ENCODE results near the gene CTU2.
"Not testable (repeated sequence)": the region's sequence is repeated elsewhere in the genome, so short reads cannot be mapped to it uniquely, and the experiment has no call there.

Gene CTU2

GRCh38 chr16:88706229-88706964, at the start of gene CTU2, which contains the start of gene RNF166:
CTU2 (plus strand) TSS chr16:88706503; CDS start chr16:88706531, 28 bp downstream.
RNF166 (minus strand) TSS chr16:88706408; CDS start chr16:88706325, 83 bp downstream.
- DNase-seq, result peak; percentile 82

GRCh38 chr16:88657371-88657770, 48.9 kb upstream of the CTU2 start:
- DNase-seq, result no peak

DNA sequence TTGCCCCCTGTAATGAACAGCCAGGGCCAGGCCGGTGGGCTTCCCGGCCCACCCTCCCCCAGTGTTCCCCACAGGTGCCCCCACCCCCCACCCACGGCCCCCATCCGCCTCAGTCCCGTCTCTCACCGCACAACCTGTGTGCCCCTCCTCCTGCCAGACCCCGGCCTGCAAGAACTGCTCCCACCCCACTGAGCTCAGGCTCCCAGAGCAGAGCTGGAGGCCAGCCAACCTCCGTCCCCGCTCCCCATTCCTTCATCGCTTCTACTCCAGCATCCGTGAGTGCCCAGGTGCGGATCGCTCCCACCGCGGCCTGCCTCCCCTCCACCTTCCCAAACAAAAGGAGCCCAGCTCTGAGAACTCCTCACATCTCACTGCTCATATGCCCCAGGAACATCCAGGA, 47.6 kb upstream of the CTU2 start:
- DNase-seq, result no peak

GRCh38 chr16:88659160-88659559, 47.1 kb upstream of the CTU2 start:
- no peak for DNase-seq

- no peak for DNase-seq
Observed at GRCh38 chr16:88661468-88661867, 44.8 kb upstream of the CTU2 start.

DNA sequence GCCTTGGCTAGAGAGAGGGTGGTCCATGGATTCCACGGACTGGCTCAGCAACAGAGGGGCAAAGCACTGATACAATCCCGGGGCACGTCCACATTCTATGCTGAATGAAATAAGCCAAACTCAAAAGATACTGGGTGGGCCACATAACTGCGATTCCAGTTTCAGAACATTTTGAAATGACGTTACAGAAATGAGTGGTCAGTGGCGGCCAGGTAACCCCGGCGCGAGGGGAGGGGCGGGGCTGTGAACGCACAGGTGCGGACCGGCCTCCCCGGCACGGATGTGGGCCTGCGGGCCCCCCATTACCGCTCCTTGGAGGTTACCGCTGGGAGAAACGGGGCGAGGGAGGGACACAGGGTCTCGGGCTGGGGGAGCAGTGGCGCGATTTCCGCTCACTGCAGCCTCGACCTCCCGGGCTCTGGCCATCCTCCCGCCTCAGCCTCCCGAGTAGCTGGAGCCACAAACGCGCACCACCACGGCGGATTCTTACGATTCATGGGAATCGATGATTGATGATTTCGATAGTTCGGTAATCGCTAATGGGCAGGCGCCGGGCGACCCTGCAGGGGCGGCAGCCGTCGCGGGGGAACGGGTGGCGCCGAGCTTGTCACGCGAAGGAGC, 44.0 kb upstream of the CTU2 start:
- DNase-seq, result no peak

GRCh38 chr16:88662843-88663606, 43.3 kb upstream of the CTU2 start, which contains the start of gene MVD:
MVD (minus strand) TSS chr16:88663091; CDS start chr16:88663080, 11 bp downstream.
- DNase-seq, result peak; percentile 98

DNA sequence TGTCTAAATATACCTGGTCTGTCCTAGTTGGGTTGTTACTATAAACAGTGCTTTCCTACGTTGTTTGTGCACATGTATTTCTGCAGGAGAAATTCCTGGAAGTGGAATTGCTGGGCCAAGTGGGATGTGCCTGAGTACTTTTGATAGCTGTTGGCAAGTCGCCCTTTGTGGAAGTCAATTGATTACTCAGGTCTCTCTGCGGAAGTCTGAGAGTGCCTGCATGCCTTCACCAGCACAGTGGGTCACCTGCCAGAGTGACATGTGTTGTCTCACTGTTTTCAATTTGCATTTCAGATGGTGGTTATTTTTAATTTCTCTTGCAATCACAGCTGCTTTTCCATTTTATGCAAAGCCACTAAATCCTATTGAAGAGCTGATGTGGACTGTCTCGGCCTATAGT, 41.2 kb upstream of the CTU2 start:
- no peak for DNase-seq

GRCh38 chr16:88665570-88665969, 40.7 kb upstream of the CTU2 start:
- DNase-seq, result no peak

- DNase-seq, result no peak
Observed at GRCh38 chr16:88667461-88667860, 38.8 kb upstream of the CTU2 start.

GRCh38 chr16:88669493-88669892, 36.8 kb upstream of the CTU2 start:
- not testable (repeated sequence) for DNase-seq

GRCh38 chr16:88669980-88670379, 36.3 kb upstream of the CTU2 start:
- no peak for DNase-seq

GRCh38 chr16:88671806-88672205, 34.5 kb upstream of the CTU2 start:
- DNase-seq, result no peak

DNA sequence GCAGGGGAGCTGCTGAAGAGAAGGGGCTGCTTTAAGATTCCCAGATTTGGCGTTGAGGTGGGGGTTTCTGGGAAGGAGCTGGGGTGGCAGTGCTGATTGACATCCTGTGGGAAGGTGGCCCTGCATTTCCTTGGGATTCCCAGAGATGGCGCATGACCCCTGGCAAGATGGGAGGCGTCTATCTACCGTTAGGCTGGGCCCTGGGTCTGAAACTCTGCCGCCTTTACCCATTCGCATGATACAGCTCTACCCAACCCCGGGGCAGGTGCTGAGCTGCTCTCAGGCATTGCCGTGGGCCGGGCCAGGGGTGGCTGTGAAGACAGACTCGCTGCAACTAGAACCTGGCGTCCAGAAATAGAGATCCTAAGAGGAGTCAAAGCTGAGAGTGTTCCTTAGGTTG, 33.5 kb upstream of the CTU2 start:
- DNase-seq, result no peak

DNA sequence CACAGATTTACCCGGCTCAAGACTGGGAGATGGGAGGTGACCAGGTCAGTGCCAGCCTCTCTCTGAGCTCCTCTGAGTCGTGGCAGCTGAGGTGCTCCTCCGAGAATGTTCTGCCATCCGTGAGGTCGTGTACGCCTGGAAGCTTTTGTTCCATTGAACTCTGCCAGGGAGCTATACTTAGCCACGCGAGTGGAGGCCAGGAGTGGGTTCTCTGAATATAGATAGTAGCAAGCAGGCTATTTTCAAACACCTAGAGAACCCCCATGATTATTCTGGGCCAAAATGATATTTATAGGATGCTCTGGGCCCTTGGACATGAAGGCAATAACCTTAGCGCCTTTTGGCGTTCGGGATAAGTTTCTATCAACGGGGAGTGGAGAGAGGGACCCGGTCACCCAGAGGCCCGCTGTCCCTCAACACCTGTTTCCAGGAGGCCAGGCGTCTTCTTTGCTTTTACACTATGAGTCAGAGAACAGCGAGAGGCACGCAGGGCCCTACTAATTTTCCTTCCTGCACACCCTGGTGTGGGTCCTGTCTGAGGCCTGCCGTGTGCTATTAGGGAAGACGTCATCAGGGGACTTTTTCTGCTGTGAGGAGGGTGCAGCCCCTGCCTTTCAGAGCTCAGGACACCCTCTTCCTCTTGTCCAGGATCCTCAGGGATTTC, 32.5 kb upstream of the CTU2 start:
- no peak for DNase-seq

DNA sequence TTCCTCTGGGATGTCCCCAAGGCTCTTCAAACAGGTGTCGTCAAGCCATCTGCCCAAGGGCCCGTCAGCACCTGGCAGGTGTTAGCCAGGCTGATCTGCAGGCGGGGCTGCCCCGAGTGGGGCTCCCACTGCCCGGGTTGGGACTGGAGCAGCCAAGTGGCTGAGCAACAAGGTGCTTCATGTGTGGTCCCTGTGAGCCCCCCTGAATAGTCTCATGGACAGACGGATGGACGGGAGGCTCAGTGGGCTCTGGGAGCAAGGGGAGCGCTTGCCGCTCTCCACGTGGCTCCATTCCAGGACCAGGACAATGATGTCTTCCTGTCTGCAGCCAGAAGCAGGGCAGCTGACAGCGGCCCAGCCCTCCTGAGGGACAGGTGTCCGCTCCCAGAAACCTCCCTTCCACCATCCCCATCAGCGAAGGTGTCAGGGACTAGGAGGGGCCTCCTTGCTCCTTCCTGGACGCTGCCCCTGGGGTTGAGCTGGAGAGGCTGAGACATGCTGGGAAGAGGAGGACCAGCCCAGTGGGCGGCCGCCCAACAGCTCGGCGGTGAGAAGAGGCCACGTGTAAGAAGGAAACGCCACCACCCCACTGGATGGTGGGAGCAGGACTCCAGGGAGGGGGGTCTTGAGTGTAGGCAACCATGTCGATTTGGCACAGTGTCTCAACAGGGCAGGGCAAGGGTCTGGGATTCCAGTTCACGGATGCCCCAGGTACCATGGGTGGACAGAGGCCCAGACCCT, 29.6 kb upstream of the CTU2 start:
- DNase-seq, result no peak

GRCh38 chr16:88677721-88678120, 28.6 kb upstream of the CTU2 start:
- DNase-seq, result no peak

DNA sequence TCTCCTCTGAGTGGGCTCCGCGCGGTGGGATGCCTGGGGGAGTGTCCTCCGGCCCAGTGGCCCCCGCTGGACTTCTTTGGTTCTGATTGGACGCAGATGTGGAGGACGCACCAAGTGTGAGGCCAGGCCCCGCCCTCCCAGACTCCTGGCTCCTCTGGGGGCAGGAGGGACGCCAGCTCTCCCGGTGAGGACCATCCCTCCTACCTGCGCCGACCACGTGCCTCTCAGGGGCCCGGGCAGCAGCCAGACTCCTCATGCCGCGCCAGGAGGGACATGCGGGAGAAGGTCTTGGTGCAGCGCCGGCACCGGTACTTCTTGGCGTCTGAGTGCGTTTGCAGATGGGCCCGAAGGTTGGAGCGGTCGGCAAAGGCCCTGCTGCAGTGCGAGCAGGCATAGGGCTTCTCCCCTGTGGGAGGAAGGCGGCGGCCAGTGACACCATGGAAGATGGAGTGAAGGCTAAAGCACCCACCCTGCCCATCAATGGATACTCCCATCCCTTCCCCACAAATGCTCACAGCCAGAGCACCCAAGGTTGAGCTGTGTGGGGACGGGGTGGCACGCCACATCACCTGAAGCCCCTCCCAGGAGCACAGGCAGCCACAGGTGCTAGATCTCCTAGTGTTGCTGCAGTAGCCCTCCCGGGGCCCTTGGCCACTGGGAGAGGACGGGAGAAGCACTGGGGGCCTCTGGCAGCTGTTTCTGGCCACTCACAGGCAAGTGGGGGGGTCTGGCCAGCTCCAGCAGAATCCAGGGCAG, 27.9 kb upstream of the CTU2 start:
- DNase-seq, result no peak

- no peak for DNase-seq
Observed at GRCh38 chr16:88680554-88681083, 25.7 kb upstream of the CTU2 start.

DNA sequence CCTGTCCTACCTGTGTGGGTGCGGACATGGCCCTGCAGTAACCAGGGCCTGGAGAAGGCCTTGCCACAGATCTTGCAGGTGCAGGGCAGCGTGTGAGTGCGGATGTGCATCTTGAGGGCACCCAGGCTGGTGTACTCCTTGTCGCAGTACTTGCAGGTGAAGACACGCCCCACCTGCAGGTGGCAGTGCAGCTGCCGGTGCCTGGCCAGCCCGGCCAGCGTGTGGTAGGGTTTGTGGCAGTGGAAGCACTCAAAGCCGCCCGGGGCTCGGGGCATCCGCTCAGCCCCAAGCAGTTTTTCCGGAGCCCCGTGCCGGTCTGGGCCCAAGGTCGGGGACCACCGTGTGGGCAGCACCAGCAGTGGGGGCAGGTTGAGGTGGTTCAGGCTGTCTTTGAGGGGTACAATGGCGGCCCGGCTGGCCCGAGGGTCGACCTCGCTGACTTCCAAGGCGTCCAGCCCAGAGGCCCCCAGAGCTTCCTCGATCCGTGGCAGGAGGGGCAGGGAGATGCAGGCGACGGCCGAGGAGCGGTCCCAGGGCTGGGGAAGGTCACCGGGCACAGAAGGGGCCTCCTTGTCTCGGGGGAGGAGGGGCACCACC, 25.1 kb upstream of the CTU2 start:
- DNase-seq, result no peak
